ENCODE measurements around the gene OR2T11. TPM values are rescaled to one million over a fixed set of nuclear protein-coding genes. Genes with fewer than 3 reads are reported as not detected.

OR2T11 gene
- total RNA-seq, 1 experiment from 2014 or later = not detected

GRCh38 chr1:248610301-248610700, 24.6 kb downstream of the OR2T11 start:
- Histone ChIP-seq H3K4me3 (ENCODE audit: low read depth, low read length, poor library complexity, severe bottlenecking) (no peak overlapping the region), H3K27me3 (replicated peaks; ENCODE audit: insufficient read depth, low read depth, low read length, poor library complexity) (no peaks in the 10 kb centered on the region), H3K27ac (ENCODE audit: low read depth, low read length, poor library complexity, severe bottlenecking) (no peak overlapping the region), H3K36me3 (ENCODE audit: insufficient read depth, low read length, poor library complexity, severe bottlenecking) (no peaks in the 10 kb centered on the region), H3K9me3 (ENCODE audit: low read depth, low read length, poor library complexity, severe bottlenecking) (no peaks in the 10 kb centered on the region), H3K4me1 (ENCODE audit: insufficient read depth, low read length, poor library complexity, severe bottlenecking) (no peaks in the 10 kb centered on the region)
- intact Hi-C loops (cut with micrococcal nuclease; ENCODE audit: unreplicated experiment) = loop anchor here (10.0 kb wide), 1 partner anchor 366 kb away; no protein-coding TSS in a partner anchor
- no TSS peak for BruUV-seq (replicated peaks)
- ChIA-PET CTCF (interaction anchor here (0.6 kb wide), 1 partner anchor 297 kb away, joined by 7 read pairs; no protein-coding TSS in a partner anchor), POLR2A (ENCODE audit: low non-redundant PET) (no interaction called here)
- DNase-seq (ENCODE audit: low spot score) = no peak
- TF ChIP-seq, protein P1, sequence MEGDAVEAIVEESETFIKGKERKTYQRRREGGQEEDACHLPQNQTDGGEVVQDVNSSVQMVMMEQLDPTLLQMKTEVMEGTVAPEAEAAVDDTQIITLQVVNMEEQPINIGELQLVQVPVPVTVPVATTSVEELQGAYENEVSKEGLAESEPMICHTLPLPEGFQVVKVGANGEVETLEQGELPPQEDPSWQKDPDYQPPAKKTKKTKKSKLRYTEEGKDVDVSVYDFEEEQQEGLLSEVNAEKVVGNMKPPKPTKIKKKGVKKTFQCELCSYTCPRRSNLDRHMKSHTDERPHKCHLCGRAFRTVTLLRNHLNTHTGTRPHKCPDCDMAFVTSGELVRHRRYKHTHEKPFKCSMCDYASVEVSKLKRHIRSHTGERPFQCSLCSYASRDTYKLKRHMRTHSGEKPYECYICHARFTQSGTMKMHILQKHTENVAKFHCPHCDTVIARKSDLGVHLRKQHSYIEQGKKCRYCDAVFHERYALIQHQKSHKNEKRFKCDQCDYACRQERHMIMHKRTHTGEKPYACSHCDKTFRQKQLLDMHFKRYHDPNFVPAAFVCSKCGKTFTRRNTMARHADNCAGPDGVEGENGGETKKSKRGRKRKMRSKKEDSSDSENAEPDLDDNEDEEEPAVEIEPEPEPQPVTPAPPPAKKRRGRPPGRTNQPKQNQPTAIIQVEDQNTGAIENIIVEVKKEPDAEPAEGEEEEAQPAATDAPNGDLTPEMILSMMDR (conservative IDR thresholded peaks at IDR 0.05; ENCODE audit: low read depth, low read length) = no peak
- TF ChIP-seq EZH2 (IDR thresholded peaks at IDR 0.05; ENCODE audit: borderline replicate concordance, low read depth, low read length, poor library complexity, severe bottlenecking) = no peak

DNA sequence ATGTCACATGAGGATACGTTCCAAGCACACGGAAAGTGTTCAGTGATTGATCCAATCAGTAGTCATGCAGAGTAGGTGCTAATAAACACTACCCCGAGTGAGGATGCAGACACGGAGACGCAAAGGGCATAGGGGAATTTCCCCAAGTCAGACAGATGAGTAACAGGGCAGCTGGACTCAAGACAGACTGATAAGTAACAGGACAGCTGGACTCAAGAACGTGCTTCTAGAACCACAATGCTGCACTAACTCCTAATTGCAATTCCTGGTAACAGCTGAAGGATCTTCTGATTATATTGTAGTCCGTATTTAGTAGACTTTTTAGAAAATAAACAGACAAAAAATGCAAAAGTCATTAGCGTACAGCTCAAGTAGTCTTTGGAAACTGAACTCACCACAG, 35.5 kb downstream of the OR2T11 start:
- ChIA-PET POLR2A (ENCODE audit: low non-redundant PET) (no interaction called here), CTCF (no interaction called here)
- Histone ChIP-seq H3K9me3 (ENCODE audit: low read depth, low read length, poor library complexity, severe bottlenecking) (no peaks in the 10 kb centered on the region), H3K27ac (ENCODE audit: low read depth, low read length, poor library complexity, severe bottlenecking) (no peak overlapping the region), H3K36me3 (ENCODE audit: insufficient read depth, low read length, poor library complexity, severe bottlenecking) (no peaks in the 10 kb centered on the region), H3K4me3 (ENCODE audit: low read depth, low read length, poor library complexity, severe bottlenecking) (no peak overlapping the region), H3K27me3 (replicated peaks; ENCODE audit: insufficient read depth, low read depth, low read length, poor library complexity) (no peaks in the 10 kb centered on the region), H3K4me1 (ENCODE audit: insufficient read depth, low read length, poor library complexity, severe bottlenecking) (peaks cover 9% of the 10 kb centered on the region)
- no peak for DNase-seq (ENCODE audit: low spot score)
- no TSS peak for BruUV-seq (replicated peaks)
- TF ChIP-seq, protein P1 (conservative IDR thresholded peaks at IDR 0.05; ENCODE audit: low read depth, low read length) = no peak
- TF ChIP-seq EZH2 (IDR thresholded peaks at IDR 0.05; ENCODE audit: borderline replicate concordance, low read depth, low read length, poor library complexity, severe bottlenecking) = no peak
- intact Hi-C loops (cut with micrococcal nuclease; ENCODE audit: unreplicated experiment) = no loop called here

- BruUV-seq (replicated peaks) = no TSS peak
- CTCF ChIA-PET = no interaction called here
- no peak for TF ChIP-seq EZH2 (IDR thresholded peaks at IDR 0.05; ENCODE audit: borderline replicate concordance, low read depth, low read length, poor library complexity, severe bottlenecking)
- TF ChIP-seq, protein P1 (conservative IDR thresholded peaks at IDR 0.05; ENCODE audit: low read depth, low read length) = no peak
- intact Hi-C loops (cut with micrococcal nuclease; ENCODE audit: unreplicated experiment) = no loop called here
- H3K36me3 ChIP-seq (ENCODE audit: insufficient read depth, low read length, poor library complexity, severe bottlenecking) = no peaks in the 10 kb centered on the region
- DNase-seq (ENCODE audit: low spot score) = no peak
- H3K27me3 ChIP-seq (replicated peaks; ENCODE audit: insufficient read depth, low read depth, low read length, poor library complexity) = no peaks in the 10 kb centered on the region
- H3K9me3 ChIP-seq (ENCODE audit: low read depth, low read length, poor library complexity, severe bottlenecking) = no peaks in the 10 kb centered on the region
- no peak within 1 kb of the TSS for H3K27ac ChIP-seq (ENCODE audit: low read depth, low read length, poor library complexity, severe bottlenecking)
- POLR2A ChIA-PET (ENCODE audit: low non-redundant PET) = no interaction called here
- no peak within 1 kb of the TSS for H3K4me3 ChIP-seq (ENCODE audit: low read depth, low read length, poor library complexity, severe bottlenecking)
- H3K4me1 ChIP-seq (ENCODE audit: insufficient read depth, low read length, poor library complexity, severe bottlenecking) = peaks cover 9% of the 10 kb centered on the region
Observed at GRCh38 chr1:248597589-248597988, 37.3 kb downstream of the OR2T11 start, which contains the start of gene OR2T10. Gene OR2T10 (minus strand): TSS chr1:248597700. CDS start chr1:248593768, 3,932 bp downstream.

Measured in A673 (cell line).